Measurements from ENCODE around the gene AMOTL1.
"Not testable (repeated sequence)": the region's sequence is repeated elsewhere in the genome, so short reads cannot be mapped to it uniquely, and the experiment has no call there.

The AMOTL1 gene

DNA sequence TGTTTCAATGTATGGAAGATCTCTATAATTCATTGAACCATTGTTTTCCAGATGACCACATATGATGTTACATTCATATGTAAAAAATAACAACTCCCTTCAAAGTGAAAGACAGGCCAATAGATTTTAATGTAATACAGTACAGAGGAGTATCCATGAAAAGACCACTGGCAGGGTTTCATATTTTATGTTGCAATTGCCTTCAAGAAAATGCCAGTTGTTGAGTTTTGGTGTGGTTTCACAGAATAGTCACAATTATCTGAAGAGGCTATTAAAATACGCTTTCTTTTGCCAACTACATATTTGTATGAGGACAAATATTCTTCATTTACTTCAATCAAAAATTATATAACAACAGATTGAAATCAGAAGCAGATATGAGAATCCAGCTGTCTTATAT, 14.3 kb downstream of the AMOTL1 start:
- Histone ChIP-seq H3K27ac (ENCODE audit: low read length) (no peak overlapping the region), H3K9me3 (ENCODE audit: control insufficient read depth, insufficient read depth, low read length) (no peaks in the 10 kb centered on the region), H3K27me3 (ENCODE audit: control insufficient read depth, insufficient read depth, low read length) (no peaks in the 10 kb centered on the region), H3K36me3 (ENCODE audit: control insufficient read depth, insufficient read depth, low read length) (no peaks in the 10 kb centered on the region), H3K4me3 (ENCODE audit: low read length) (no peak overlapping the region), H3K4me1 (ENCODE audit: control insufficient read depth, insufficient read depth, low read length) (0 out of 2 replicates have a peak, but pooled peaks cover 1% of the 10 kb centered on the region)
- no CpG with 5 or more reads among the region's 1 CpG for WGBS (ENCODE audit: insufficient coverage, insufficient read length)
- DNase-seq (ENCODE audit: low read depth, low spot score) = no peak

DNA sequence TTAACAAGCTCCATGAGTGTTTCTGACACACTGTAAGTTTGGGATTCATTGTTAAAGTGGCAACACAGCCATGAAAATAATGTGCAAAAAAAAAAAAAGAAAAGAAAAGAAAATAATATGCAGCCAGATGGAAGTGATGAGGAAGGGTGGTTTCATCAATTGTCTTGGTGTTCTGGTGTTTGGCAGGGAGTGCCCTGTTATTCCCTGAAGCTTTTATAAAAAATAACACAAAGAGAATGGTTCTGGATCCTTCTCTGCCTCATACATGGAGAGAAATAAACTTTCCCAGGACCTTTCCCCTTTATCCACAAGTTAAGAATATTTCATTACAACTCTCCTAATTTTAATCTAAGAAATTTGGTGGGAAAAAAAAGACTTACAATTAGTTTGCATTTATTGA, 16.7 kb downstream of the AMOTL1 start:
- no peak for DNase-seq (ENCODE audit: low read depth, low spot score)
- H3K4me1 ChIP-seq (ENCODE audit: control insufficient read depth, insufficient read depth, low read length) = 0 out of 2 replicates have a peak, but pooled peaks cover 3% of the 10 kb centered on the region
- no peaks in the 10 kb centered on the region for H3K36me3 ChIP-seq (ENCODE audit: control insufficient read depth, insufficient read depth, low read length)

DNA sequence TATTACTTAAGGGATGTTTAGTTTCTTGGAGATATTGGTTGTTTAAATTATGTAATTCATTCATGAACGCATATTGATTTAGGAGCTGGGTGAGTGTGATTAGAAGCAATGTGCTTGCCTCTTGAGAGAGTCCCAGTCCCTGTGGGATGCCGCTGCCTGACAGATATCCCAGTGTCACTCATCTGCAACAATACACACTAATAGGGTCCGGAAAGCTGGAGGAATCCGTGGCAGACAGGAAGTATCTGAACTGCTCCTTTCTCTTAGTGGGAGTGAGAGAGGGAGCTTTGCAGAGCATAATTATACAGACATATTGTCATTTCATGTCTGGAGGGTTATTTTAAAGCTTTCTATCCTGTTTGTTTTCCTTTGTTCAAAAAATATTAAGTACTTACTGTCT, 17.4 kb downstream of the AMOTL1 start:
- H3K27ac ChIP-seq (ENCODE audit: low read length) = no peak overlapping the region
- DNase-seq (ENCODE audit: low read depth, low spot score) = no peak
- H3K4me1 ChIP-seq (ENCODE audit: control insufficient read depth, insufficient read depth, low read length) = 0 out of 2 replicates have a peak, but pooled peaks cover 3% of the 10 kb centered on the region
- WGBS (ENCODE audit: insufficient coverage, insufficient read length) = no CpG with 5 or more reads among the region's 4 CpGs
- H3K9me3 ChIP-seq (ENCODE audit: control insufficient read depth, insufficient read depth, low read length) = no peaks in the 10 kb centered on the region
- no peak overlapping the region for H3K4me3 ChIP-seq (ENCODE audit: low read length)
- no peaks in the 10 kb centered on the region for H3K27me3 ChIP-seq (ENCODE audit: control insufficient read depth, insufficient read depth, low read length)
- no peaks in the 10 kb centered on the region for H3K36me3 ChIP-seq (ENCODE audit: control insufficient read depth, insufficient read depth, low read length)

More for the DNA sequence above, 16.7 kb downstream of the AMOTL1 start:
- H3K4me3 ChIP-seq (ENCODE audit: low read length) = no peak overlapping the region
- H3K9me3 ChIP-seq (ENCODE audit: control insufficient read depth, insufficient read depth, low read length) = no peaks in the 10 kb centered on the region
- no peak overlapping the region for H3K27ac ChIP-seq (ENCODE audit: low read length)
- no peaks in the 10 kb centered on the region for H3K27me3 ChIP-seq (ENCODE audit: control insufficient read depth, insufficient read depth, low read length)

DNA sequence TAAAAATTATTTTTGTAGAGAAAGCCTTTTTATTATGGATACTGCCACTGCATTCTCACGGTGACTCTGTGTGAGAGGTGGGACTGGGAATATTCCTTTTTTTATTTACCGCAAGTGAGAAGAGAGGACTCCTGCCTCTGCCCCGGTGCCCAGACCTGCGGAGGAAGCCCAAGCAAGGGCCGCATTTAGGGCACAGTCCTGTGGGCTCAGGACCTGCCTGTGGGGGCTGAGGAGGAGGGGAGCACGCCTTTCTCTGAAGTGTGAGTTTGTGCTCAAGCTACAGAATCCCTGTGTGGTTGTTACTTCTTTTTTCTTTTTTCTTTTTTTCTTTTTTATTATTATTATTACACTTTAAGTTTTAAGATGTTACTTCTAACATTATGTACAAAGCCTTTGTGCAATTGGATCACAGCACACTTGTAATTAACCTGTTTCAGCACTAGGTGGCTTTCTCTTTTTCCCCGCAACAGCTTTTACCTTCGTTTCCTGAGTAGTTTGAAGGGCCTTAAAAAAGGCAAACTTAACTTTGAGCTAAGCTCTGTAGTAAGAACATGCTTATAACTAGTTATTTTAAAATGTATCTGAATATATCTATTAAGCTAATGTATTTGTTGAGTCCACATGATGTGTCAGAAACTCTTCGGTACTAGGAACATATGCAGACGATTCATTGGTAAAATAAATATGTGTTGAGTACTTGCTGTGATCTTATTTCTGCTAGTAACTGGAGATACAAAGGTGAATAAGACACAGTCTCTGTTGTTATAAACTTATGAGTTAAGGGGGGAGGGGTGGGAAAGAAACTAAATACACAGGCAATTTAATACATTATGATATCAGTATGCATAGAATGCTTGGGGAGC, 18.3 kb downstream of the AMOTL1 start:
- no CpG with 5 or more reads among the region's 10 CpGs for WGBS (ENCODE audit: insufficient coverage, insufficient read length)
- Histone ChIP-seq H3K9me3 (ENCODE audit: control insufficient read depth, insufficient read depth, low read length) (no peaks in the 10 kb centered on the region), H3K4me1 (ENCODE audit: control insufficient read depth, insufficient read depth, low read length) (0 out of 2 replicates have a peak, but pooled peaks cover 3% of the 10 kb centered on the region), H3K27ac (ENCODE audit: low read length) (no peak overlapping the region), H3K36me3 (ENCODE audit: control insufficient read depth, insufficient read depth, low read length) (no peaks in the 10 kb centered on the region), H3K27me3 (ENCODE audit: control insufficient read depth, insufficient read depth, low read length) (no peaks in the 10 kb centered on the region), H3K4me3 (ENCODE audit: low read length) (no peak overlapping the region)
- DNase-seq (ENCODE audit: low read depth, low spot score) = no peak

DNA sequence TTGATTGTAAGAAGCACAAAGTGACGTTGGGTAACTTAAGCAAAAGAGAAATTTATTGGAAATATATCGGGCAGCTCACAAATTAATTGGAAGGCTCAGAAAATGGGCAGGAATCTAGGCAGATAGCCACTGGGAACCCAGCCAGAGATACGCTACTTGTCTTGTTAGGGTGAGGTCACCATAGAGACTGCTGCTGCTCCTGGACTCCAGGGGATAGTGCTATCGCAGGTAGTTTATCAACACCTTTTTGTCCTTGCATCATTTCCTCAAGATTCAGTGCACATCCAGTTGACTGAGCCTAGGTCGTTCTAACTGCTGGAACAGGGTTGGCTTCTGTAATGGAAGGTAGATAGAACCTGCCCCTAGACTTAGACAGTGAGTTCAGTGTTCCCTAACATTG, 19.6 kb downstream of the AMOTL1 start:
- H3K27ac ChIP-seq (ENCODE audit: low read length) = no peak overlapping the region
- H3K27me3 ChIP-seq (ENCODE audit: control insufficient read depth, insufficient read depth, low read length) = no peaks in the 10 kb centered on the region
- 0 out of 2 replicates have a peak, but pooled peaks cover 3% of the 10 kb centered on the region for H3K4me1 ChIP-seq (ENCODE audit: control insufficient read depth, insufficient read depth, low read length)
- WGBS (ENCODE audit: insufficient coverage, insufficient read length) = no CpG with 5 or more reads among the region's 5 CpGs
- no peaks in the 10 kb centered on the region for H3K36me3 ChIP-seq (ENCODE audit: control insufficient read depth, insufficient read depth, low read length)
- DNase-seq (ENCODE audit: low read depth, low spot score) = no peak
- no peaks in the 10 kb centered on the region for H3K9me3 ChIP-seq (ENCODE audit: control insufficient read depth, insufficient read depth, low read length)
- H3K4me3 ChIP-seq (ENCODE audit: low read length) = no peak overlapping the region

GRCh38 chr11:94788396-94788795, 20.2 kb downstream of the AMOTL1 start:
- Histone ChIP-seq H3K4me1 (ENCODE audit: control insufficient read depth, insufficient read depth, low read length) (0 out of 2 replicates have a peak, but pooled peaks cover 3% of the 10 kb centered on the region), H3K4me3 (ENCODE audit: low read length) (no peak overlapping the region), H3K9me3 (ENCODE audit: control insufficient read depth, insufficient read depth, low read length) (no peaks in the 10 kb centered on the region), H3K27me3 (ENCODE audit: control insufficient read depth, insufficient read depth, low read length) (no peaks in the 10 kb centered on the region), H3K27ac (ENCODE audit: low read length) (no peak overlapping the region), H3K36me3 (ENCODE audit: control insufficient read depth, insufficient read depth, low read length) (no peaks in the 10 kb centered on the region)
- no peak for DNase-seq (ENCODE audit: low read depth, low spot score)
- no CpG with 5 or more reads among the region's 5 CpGs for WGBS (ENCODE audit: insufficient coverage, insufficient read length)

DNA sequence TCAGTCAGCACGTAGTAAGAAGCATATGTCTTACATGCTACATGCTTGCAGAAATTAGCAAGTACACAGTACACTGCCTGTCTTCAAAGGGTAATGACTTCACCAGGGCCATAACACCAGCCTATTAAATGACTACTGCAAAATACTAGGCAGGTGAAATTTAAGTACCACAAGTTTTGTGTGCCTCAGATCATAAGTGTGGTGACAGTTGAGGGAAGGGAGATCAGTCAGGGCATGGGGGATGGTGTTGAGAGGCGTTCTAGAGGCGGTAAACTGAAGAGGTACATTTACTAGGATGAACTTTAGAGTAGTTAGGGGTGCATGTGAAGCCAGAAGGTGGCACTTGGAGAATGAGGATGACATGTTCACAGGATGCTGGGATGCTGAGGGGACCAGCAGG, 22.0 kb downstream of the AMOTL1 start:
- peaks cover 4% of the 10 kb centered on the region; the same call in 1 of the 2 replicates for H3K4me1 ChIP-seq (ENCODE audit: control insufficient read depth, insufficient read depth, low read length)
- H3K9me3 ChIP-seq (ENCODE audit: control insufficient read depth, insufficient read depth, low read length) = no peaks in the 10 kb centered on the region
- no peaks in the 10 kb centered on the region for H3K27me3 ChIP-seq (ENCODE audit: control insufficient read depth, insufficient read depth, low read length)
- no peaks in the 10 kb centered on the region for H3K36me3 ChIP-seq (ENCODE audit: control insufficient read depth, insufficient read depth, low read length)
- no peak for DNase-seq (ENCODE audit: low read depth, low spot score)
- no peak overlapping the region for H3K27ac ChIP-seq (ENCODE audit: low read length)
- WGBS (ENCODE audit: insufficient coverage, insufficient read length) = no CpG with 5 or more reads among the region's 3 CpGs
- no peak overlapping the region for H3K4me3 ChIP-seq (ENCODE audit: low read length)

GRCh38 chr11:94790661-94791180, 22.6 kb downstream of the AMOTL1 start:
- Histone ChIP-seq H3K27me3 (ENCODE audit: control insufficient read depth, insufficient read depth, low read length) (no peaks in the 10 kb centered on the region), H3K9me3 (ENCODE audit: control insufficient read depth, insufficient read depth, low read length) (no peaks in the 10 kb centered on the region), H3K27ac (ENCODE audit: low read length) (no peak overlapping the region), H3K4me3 (ENCODE audit: low read length) (no peak overlapping the region), H3K36me3 (ENCODE audit: control insufficient read depth, insufficient read depth, low read length) (no peaks in the 10 kb centered on the region), H3K4me1 (ENCODE audit: control insufficient read depth, insufficient read depth, low read length) (peaks cover 3% of the 10 kb centered on the region; the same call in 1 of the 2 replicates)
- no CpG with 5 or more reads among the region's 6 CpGs for WGBS (ENCODE audit: insufficient coverage, insufficient read length)
- no peak for DNase-seq (ENCODE audit: low read depth, low spot score)

DNA sequence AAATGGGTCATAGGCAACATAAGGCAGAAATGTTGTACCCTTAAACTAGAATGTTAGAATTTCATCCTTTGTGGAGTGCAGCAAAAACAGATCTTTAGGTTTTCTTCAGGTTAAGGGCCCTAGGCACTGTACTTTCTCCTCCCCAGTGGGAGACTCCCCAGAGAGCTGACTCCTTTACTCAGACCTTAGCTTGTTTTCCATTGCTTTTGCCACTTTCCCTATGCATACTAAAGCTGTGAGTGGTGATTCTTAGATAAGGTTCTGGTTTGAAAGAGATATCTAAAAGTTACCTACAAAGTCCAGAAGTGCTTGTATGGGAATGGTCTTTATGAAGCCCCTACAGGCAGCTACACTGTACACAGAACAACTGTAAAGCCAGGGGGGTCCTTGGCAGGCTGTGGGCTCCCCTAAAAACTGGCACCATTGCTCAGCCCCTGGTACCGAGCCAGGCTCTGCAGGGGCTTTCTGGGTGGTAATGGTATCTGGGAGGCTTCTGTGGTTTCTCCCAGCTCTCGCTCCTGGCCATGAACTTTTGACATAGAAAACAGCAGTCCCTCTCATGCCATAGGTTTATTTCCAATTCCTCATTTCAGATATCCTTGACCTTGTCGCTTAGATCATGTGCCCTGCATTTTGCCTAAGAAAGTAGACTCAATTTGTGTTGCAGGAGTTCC, 23.2 kb downstream of the AMOTL1 start:
- Histone ChIP-seq H3K27ac (ENCODE audit: low read length) (no peak overlapping the region), H3K27me3 (ENCODE audit: control insufficient read depth, insufficient read depth, low read length) (no peaks in the 10 kb centered on the region), H3K36me3 (ENCODE audit: control insufficient read depth, insufficient read depth, low read length) (no peaks in the 10 kb centered on the region), H3K4me3 (ENCODE audit: low read length) (no peak overlapping the region), H3K9me3 (ENCODE audit: control insufficient read depth, insufficient read depth, low read length) (no peaks in the 10 kb centered on the region), H3K4me1 (ENCODE audit: control insufficient read depth, insufficient read depth, low read length) (peaks cover 3% of the 10 kb centered on the region; the same call in 1 of the 2 replicates)
- no CpG with 5 or more reads among the region's 3 CpGs for WGBS (ENCODE audit: insufficient coverage, insufficient read length)
- DNase-seq (ENCODE audit: low read depth, low spot score) = no peak

- not testable (repeated sequence) for H3K27me3 ChIP-seq (ENCODE audit: control insufficient read depth, insufficient read depth, low read length); H3K4me3 ChIP-seq (ENCODE audit: low read length); H3K36me3 ChIP-seq (ENCODE audit: control insufficient read depth, insufficient read depth, low read length); DNase-seq (ENCODE audit: low read depth, low spot score); H3K4me1 ChIP-seq (ENCODE audit: control insufficient read depth, insufficient read depth, low read length); H3K9me3 ChIP-seq (ENCODE audit: control insufficient read depth, insufficient read depth, low read length); H3K27ac ChIP-seq (ENCODE audit: low read length)
- WGBS (ENCODE audit: insufficient coverage, insufficient read length) = no CpG with 5 or more reads among the region's 5 CpGs
These were observed 23.8 kb downstream of the AMOTL1 start for GRCh38 chr11:94791942-94792341.
